ENCODE measurements around the gene RERG. TPM values are rescaled to one million over a fixed set of nuclear protein-coding genes. Genes with fewer than 3 reads are reported as not detected.

Gene RERG
- total RNA-seq, 1 donor = under 0.01 TPM

Other genes starting within 250 kb of the RERG start
- under 0.01 TPM for gene PDE6H, start 248.4 kb downstream of the RERG start, total RNA-seq
- gene PTPRO, start 101.1 kb upstream of the RERG start, total RNA-seq = 0.27 TPM